ENCODE measurements around the gene CSAD.
"Not testable (repeated sequence)": the region's sequence is repeated elsewhere in the genome, so short reads cannot be mapped to it uniquely, and the experiment has no call there.

Gene CSAD

DNA sequence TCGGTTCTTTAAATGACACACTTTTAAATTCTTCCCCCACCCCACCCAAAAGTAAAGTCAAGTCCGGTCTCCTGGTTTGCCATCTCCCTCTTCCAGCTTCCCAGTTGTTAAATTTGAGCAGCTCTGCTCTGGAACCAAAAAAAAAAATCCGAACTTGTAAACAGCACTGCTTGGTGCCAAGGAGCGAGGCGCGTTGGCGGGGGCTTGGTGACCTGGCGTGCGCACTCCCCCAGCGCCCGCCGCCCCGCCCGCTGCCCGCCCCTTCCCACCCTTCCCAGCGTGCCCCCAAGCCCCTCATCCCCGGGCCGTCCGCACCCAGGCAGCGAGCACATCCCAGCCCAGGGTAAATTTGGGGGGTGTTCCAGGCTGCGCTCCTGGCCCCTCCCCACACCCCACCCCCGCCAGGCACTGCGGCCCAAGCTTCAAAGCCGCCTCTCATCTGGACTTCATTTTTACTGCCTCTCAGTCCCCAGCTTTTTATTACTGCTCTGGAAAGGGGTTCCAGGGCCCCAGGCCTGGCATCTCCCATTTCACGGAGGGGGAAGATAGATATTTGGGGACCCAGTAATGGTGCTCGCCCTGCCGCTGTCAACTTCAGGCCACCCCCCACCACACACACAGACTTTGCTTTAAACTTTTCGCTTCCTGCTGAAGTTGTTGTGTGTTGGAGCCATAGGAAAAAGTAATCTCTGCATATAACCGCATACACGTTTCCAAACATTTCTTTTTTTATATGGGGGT, 38.0 kb upstream of the CSAD start:
- DNase-seq (ENCODE audit: low read depth in 2 of 2) = no peak

DNA sequence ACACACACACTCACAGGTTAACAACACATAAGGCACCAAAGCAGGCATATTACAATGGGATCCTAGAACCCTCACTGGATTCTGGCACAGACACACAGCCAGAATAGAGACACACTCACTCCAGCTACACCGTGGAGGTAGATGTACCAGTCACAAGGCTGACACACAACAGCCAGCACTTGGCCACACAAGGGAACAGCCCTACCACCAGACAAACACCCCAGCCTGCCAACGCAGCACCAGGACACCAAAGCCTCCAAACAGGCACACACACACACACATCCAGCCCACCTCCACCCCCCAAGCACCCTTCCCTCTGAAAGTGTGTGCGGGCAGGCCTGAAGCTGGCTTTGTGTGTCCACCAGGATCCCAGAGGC, 37.2 kb upstream of the CSAD start:
- no peak for DNase-seq (ENCODE audit: low read depth in 2 of 2)

DNA sequence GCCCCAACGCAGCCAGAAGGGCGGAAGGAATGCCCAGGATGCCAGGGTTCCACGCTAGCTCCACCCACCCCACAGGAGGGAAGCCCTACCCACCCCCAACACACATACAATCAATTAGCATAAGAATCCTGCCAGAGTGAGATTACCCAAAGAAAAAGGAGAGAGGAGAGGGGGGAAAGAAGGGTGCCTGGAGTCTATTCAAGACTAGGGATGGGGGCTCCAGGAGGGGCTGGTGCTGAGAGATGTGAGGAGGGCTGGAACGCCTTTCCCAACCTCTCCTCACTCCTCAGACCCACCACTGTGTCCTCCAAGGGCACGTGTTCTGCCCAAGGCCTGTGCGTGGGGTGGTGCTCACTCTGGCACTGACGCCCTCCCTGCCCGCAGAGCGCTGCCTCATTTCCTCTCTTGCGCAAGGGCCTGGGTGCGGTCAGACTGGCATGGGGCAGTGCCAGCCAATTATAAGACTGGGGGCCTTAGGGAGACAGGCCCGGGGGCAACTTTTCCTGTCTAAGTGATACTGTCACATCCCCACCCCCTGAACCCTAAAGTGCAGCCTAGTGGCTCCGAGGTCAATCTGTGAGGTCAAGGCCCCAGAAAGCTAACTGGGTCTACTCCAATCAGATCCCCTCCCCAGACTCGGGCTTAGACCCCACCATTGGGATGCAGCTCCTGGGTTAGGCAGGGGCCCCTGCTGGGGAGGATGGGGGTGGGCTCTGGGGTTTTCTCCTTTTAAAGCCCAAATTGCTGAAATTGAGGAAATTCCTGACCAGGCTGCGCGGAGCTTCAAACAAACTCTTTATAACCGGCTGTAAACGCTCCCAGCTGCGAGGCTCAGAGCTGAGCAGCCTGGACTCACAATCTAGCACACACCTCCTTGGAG, 36.6 kb upstream of the CSAD start:
- DNase-seq (ENCODE audit: low read depth in 2 of 2) = no peak

DNA sequence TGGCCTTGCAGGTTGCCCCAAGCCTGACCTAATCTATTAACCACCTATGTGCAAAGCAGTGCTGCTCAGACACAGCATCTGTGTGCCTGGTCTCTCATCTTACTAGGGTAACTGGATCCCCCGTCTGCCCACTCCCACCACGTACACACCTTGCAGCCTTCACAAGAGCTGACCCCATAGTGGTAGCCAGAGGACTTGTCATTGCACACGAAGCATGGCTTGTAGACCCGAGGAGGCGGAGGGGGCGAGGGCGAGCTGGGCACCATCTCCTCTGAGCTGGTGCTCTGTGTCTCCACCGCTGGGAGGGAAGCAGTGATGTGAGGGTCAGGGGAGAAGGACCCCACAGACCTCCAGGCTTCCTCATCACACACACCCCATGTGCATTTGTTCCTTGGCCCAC, 34.8 kb upstream of the CSAD start:
- DNase-seq (ENCODE audit: low read depth in 2 of 2) = no peak

DNA sequence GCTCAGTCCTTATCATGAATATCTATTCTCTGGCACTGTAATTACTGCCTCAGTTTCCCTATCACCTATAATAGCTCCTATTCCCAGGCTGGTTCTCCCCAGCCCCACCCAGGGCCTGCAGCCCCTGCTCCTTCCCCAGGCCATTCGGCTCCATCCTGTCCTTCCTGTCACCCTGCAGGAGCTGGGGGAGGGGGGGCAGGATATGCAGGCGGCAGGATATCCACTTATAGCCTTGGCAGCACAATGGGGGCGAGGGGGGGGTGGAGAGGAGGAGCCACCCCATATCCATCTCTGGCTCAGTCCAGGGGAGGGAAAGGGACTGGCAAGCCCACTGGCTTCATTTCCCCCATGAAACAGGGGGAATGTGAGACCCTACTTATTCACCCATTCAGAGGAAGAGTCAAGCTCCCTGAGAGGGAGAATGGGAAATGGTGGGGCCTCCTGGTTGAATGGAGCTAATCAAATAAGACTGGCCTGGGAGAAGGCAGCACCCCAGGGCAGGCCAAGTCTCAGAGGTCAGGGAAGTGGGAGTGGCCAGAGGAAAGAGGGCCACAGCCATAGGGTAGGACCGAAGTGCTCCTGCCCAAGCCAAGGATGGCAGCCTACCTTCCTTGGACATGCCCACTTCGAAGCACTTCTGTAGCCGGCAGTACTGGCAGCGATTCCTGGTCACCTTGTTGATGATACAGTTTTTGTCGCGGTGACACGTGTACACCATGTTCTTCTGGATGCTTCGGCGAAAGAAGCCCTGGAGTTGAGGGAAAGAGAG, 34.1 kb upstream of the CSAD start:
- no peak for DNase-seq (ENCODE audit: low read depth in 2 of 2)

DNA sequence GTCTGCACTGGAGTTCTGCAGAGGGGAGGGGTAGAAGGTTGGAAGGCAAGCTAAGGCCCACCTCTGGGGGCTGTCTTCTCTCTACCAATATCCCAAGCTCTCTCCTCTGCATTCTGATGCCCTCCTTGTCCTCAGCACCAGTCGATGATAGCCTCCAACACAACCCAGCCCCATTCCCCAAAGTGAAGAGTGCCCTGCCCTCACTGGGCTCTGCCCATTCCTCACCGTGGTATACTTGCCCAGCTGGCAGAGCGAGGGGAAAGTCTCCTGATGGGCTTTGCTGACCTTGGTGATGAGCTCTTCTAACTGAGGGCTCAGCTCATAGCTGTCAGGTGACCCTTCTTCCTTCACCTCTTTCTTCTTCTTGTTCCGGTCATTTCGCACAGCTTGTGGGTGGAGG, 33.5 kb upstream of the CSAD start:
- DNase-seq (ENCODE audit: low read depth in 2 of 2) = no peak

DNA sequence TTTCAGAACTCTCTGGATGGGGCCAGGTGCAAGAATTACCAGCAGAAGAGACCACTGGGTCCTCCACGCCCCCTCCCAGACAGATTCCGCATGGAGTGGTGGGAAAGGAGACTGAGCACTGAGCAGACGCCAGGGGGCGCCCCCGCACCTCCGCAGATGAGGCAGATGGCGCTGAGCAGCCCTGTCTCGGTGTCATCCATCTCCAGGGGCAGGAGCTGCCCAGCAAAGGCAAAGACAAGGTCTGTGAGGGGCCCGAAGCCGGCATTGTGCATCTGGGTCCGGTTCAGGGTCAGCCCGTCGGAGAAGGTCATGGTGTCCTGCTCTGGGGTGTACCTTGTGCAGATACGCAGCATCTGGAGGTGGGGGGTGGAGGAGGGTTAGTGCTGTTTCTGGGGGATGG, 32.6 kb upstream of the CSAD start:
- no peak for DNase-seq (ENCODE audit: low read depth in 2 of 2)

DNA sequence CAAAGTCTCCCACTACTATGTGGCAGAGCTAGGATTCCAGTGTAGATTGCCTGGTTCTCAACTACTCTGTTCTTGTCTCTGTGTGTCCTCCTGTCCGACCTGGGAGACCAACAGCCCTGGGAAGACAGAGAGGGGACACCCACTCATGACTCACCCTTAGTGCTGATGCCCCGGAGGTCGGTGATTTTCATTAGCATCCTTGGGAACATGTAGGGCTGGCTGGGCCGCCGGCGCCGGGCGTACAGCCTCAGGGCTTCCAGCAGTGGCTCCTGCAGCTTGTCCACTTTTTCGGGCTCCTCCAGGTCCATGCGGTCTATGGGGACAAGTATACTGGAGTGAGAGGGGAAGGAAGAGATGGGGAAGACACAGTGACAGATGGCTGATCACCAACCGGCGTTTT, 32.2 kb upstream of the CSAD start:
- DNase-seq (ENCODE audit: low read depth in 2 of 2) = no peak

DNA sequence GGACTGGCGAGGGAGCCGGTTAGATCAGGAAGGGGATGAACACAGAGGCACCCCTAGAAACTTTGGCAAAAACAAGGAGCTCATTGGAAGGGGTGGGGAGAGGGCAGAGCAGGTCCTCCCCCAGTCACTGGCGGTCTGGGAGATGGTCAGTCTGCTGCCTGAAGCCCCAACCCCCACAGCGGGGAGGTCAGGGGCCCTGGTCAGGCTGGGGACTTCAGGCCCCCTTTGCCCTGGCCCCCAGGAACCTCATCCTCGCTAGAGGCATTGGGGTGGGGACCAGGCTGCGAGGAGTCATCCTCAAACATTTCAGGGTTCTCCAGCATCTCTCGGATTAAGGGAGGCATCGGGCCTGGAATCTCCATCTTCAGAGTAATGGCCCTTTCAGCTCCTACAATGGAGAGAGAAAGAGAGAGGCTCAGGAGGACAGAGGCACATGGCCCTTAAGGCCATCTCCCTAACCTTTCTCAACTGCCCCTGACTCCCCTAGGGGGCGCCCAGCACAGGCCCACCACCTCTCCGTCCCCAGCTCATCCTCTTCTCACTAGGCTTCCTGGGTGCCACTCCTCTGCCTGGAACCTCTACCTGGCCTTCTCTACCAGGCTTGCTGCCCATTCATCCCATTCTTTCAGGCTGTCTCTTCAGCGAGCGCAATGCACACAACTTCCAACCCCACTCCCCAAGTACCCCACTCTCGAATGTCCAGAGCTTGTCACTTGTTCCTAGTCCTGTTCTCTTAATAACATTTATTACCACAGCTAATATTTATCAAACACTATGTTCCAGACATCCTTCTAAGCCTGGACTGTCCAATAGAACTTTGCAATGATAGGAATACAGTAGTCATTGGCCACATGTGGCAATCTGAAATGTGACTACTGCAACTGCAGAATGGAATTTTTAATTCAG, 31.0 kb upstream of the CSAD start:
- no peak for DNase-seq (ENCODE audit: low read depth in 2 of 2)

DNA sequence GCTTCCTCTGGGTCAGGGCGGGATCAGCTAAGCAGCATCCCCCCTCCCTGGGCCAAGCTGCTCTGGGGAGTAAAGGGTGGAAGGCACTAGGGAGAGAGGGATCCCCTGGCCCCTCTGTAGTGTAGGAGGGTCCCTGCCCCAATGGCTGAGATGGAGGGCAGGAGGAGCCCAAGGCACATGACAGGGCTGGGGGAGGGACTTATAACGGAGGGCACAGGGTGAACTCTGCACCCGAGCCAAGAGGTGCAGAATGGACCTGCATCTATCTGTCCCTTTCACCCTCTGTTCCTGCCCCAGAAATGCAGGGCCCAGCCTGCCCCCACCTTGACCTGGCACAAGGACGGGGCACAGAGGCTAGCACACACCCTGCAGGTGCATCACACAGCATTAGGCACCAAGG, 30.1 kb upstream of the CSAD start:
- no peak for DNase-seq (ENCODE audit: low read depth in 2 of 2)

DNA sequence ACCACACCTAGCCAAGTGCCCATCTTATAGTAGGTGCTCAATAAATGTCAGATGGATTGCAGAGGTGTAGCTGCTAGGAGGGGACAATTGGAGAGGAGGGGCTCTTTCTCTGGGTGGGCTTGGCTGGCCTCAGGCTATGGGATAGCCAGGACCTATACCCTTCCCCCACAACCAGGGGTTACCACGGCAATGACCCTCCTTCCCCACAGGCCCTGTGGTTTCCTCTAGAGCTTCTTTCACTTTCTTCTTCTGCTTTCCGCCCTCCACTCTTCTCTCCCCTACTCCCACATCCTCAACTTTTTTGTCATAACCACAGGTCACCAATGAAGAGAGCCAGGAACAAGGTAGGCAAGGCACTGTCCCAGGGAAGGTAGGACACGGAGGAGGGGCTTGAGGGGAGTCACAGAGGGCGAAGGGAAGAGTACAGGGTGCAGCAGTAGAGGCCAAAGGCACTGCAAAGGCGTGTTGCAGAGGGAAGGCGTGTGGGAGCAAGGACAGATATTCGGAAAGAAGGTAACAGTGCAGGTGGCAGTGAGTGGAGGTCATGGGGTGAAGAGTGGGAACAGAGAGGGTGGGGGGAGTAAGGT, 28.2 kb upstream of the CSAD start:
- no peak for DNase-seq (ENCODE audit: low read depth in 2 of 2)

DNA sequence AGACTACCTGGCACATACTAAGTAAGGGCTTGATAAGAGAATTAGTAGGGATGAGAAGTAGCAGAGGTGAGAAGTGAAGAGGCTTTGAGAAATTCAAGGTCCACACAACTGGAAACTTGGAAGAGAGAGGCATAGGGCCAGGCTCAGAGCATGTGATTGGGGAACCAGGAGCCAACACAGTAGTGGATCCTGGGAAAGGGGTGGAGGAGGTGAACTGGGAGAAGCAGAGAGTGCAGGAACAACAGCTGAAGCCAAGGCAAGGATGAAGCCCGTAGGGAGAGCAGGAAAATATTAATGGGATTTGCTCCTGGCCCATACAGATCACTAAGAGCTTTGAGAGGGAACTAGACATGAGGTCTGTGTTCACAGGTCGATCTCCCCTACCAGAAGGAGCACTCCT, 27.7 kb upstream of the CSAD start:
- DNase-seq (ENCODE audit: low read depth in 2 of 2) = no peak

DNA sequence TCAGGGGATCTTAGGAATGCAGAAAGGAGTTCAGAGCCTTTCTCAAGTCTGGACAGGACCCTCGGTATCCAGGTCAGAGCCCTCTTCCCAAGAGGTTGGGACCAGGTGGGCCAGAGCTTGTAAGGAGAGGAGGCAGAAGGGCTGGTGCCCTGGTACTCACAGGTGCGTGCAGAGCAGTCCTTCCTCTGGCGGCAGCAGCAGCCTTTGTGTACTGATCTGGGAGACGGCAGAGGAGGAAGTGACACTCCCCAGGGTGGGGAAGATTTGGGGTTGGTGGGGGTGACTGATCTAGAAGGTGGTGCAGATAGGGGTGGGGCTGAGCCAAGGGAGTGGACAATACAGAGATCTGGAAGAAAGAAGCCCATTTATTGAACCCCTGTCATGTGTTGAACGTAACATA, 26.3 kb upstream of the CSAD start, which contains the start of gene ITGB7:
Gene ITGB7 (minus strand): TSS at position 210 of the 400 bp plus-strand sequence. CDS start 6,808 bp downstream, outside the sequence.
- no peak for DNase-seq (ENCODE audit: low read depth in 2 of 2)

DNA sequence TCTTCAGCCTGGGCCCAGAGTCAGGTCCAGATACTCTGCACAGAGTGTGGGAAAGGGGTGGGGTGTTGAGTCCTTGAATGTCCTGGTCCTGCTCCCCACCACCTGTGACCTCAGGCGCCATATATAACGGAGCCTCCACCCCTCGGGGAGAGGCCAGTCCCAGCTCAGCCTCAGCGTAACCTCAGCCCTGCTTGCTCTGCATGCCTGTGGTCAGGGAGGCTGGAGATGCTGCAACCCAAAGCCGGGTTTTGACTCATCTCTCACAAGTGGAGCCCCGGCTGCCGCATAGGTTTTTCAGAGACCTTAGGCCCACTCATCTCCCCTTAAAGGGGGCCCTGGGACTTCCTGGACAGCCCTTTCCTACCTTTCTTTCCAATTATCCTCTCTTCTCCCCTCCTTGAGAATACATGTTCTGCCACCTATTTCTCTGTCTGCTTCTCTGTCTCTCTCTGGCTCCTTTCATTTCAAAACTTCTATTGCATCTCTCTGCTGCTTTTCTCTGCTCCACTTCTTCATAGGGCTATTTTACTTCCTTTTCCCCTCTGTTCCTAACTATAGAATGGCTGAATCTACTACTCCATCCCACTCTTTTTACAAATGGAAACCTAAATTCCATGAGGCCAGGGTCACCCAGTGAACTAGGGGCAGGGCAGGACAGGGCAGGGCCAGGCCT, 25.2 kb upstream of the CSAD start:
- DNase-seq (ENCODE audit: low read depth in 2 of 2) = no peak

DNA sequence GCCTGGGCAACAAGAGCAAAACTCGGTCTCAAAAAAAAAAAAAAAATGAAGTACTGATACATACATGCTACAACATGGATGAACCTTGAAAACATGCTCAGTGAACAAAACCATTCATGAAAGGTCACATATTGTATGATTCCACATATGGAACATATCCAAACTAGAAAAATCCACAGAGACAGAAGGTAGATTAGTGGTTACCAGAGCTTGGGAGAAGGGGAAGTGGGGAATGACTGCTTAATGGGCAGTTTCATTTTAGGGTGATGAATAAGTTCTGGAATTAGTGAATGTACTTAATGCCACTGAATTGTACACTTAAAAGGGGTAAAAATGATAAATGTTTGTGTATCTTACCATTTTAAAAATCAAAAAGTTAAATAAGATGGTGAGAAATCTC, 23.6 kb upstream of the CSAD start:
- no peak for DNase-seq (ENCODE audit: low read depth in 2 of 2)

DNA sequence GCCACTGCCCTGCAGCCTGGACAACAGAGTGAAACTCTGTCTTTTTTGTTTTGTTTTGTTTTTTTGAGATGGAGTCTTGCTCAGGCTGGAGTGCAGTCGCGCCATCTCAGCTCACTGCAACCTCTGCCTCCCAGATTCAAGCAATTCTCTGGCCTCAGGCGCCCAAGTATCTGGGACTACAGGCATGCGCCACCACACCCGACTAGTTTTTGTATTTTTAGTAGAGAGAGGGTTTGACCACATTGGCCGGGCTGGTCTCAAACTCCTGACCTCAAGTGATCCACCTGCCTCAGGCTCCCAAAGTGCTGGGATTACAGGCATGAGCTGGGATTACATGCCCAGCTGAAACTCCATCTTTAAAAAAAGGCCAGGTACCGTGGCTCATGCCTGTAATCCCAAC, 21.6 kb upstream of the CSAD start:
- not testable (repeated sequence) for DNase-seq (ENCODE audit: low read depth in 2 of 2)

DNA sequence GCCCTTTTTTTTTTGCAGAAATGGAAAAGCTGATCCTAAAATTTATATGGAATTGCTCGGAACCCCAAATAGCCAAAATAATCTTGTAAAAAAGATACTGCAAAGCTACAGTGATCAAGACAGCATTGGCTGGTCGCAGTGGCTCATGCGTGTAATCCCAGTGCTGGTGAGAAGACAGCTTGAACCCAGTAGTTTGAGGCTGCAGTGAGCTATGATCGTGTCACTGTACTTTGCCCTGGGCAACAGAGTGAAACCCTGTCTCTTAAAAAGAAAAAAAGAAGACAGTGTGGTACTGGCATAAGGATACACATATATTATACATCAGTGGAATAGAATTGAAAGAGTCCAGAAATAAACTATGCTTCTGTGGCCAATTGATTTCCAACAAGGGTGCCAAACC, 20.9 kb upstream of the CSAD start:
- DNase-seq (ENCODE audit: low read depth in 2 of 2) = no peak

DNA sequence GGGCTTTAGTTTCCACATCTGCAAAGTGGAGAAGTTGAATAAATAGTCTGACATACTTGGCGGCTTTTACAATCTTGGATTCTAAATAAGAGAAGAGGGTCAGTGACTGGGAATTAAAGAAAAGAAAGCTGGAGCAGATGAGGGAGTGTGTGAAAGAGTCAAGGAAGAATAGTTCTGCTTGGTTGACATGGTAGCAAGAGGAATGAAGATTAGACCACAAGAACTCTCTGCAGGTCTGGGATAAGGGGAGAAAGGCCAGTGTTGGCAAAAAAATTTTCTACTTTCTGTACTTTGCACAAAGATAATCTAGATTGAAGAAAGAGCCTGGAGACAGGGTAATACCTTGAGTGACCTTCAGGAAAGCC, 20.4 kb upstream of the CSAD start:
- DNase-seq (ENCODE audit: low read depth in 2 of 2) = no peak

DNA sequence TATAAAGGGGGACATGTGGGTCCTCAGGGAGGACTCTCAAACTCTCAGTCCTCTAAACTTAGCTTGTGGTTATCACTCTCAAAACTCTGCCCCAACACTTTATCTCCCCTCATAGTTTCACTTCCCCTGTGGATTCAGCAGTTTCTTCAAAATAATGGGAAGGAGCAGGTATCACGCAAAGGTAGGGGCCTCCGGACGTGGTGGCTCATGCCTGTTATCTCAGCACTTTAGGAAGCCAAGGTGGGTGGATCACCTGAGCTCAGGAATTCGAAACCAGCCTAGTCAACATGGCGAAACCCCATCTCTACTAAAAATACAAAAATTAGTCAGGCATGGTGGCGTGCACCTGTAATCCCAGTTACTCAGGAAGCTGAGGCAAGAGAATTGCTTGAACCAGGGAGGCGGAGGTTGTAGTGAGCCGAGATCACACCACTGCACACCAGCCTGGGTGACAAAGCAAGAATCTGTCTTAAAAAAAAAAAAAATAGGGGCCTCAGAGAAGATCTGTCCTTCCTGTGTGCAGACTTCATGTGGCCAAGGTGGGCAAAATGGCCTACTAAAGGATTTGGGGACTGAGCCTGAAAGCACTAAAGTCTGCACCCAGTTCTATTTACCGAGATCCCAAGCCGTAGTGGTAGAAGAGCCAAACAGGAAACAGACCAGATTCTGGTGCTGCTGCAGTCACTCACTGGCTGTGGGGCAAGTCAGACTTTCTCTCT, 19.9 kb upstream of the CSAD start:
- DNase-seq (ENCODE audit: low read depth in 2 of 2) = no peak

DNA sequence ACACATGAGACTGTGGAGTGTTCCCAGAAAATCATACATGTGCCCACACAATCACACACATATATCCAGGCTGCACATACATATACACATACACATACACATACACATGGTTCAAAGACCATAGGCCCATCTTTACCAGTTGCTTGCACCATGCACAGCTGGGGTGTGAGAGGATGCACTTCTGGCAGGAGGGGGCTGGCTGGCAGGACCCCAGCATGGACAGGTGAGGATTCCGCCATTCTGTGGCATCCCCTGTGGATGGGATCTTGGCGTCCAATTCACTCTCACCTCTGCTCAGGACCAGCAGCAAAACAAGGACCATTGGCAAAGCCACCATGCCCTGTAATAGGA, 19.4 kb upstream of the CSAD start:
- no peak for DNase-seq (ENCODE audit: low read depth in 2 of 2)
